GM23338 (cell line): ENCODE data around the gene BAG3.

Source experiments
- CTCF ChIP-seq, 2 experiments: fragments of 200-600 bp in 1 of 2; sonication (generic) in 1 of 2; conservative IDR thresholded peaks; 2 replicates each; pipeline versions ENCODE4 v1.5.1 to v1.6.1; 2016 to 2017; ENCODE audit warnings: antibody characterized with exemption in 2 of 2, low read depth in 2 of 2, mild to moderate bottlenecking in 2 of 2, moderate library complexity in 1 of 2
- EZH2 ChIP-seq: fragments of 200-600 bp; sonication (generic); IDR thresholded peaks from one replicate; pipeline ENCODE4 v1.8.0; 2017; ENCODE audit warnings: antibody characterized with exemption, mild to moderate bottlenecking, low read depth; ENCODE audit not compliant: unreplicated experiment
- EZH2phosphoT487 ChIP-seq: fragments of 200-600 bp; sonication (generic); IDR thresholded peaks from one replicate; pipeline ENCODE4 v1.8.1; 2018; ENCODE audit warnings: antibody characterized with exemption; ENCODE audit not compliant: unreplicated experiment
- REST ChIP-seq: IDR thresholded peaks from one replicate; pipeline ENCODE4 v1.6.1; 2018; ENCODE audit warnings: antibody characterized with exemption; ENCODE audit not compliant: unreplicated experiment

GRCh38 chr10:119688033-119688508 lies 36.9 kb downstream of the BAG3 start:
- TF ChIP-seq CTCF (conservative IDR thresholded peaks at IDR 0.05; ENCODE audit: low read depth in 2 of 2): peak; percentile 34 to 64; a peak in 3 of 4 replicates
- no peak for TF ChIP-seq EZH2
- TF ChIP-seq REST: no peak
- TF ChIP-seq EZH2phosphoT487: no peak
